ENCODE measurements around the gene L3MBTL4. TPM values are rescaled to one million over a fixed set of nuclear protein-coding genes. Genes with fewer than 3 reads are reported as not detected.

L3MBTL4 gene
- total and polyA plus RNA-seq, 10 of the 15 experiments (the other 5 are each of a cell fraction or from before 2014, with no cell fraction given): 1.3 to 8.7 (median 3.8) TPM

GRCh38 chr18:6423289-6423688 is 8.6 kb upstream of the L3MBTL4 start:
- no TSS peak for BruUV-seq (replicated peaks)
- no peak for FAIRE-seq
- H3K4me2 ChIP-seq (ENCODE audit: control insufficient read depth, insufficient read depth): no peak overlapping the region
- no peak overlapping the region for H3K27ac ChIP-seq (ENCODE audit: control insufficient read depth, insufficient read depth)
- H3K4me1 ChIP-seq (ENCODE audit: control insufficient read depth, insufficient read depth, low read length): no peaks in the 10 kb centered on the region
- no peaks in the 10 kb centered on the region for H3K79me2 ChIP-seq (ENCODE audit: control insufficient read depth, insufficient read depth, low read length)
- no peak overlapping the region for H3K4me3 ChIP-seq
- TF ChIP-seq BMI1 (IDR thresholded peaks at IDR 0.05; ENCODE audit: borderline replicate concordance) (no peak), POU2F2 (IDR thresholded peaks at IDR 0.05; ENCODE audit: borderline replicate concordance, low read depth, low read length) (no peak), KDM1A (IDR thresholded peaks at IDR 0.05; ENCODE audit: borderline replicate concordance) (no peak), LARP7 (IDR thresholded peaks at IDR 0.05) (no peak), IKZF2 (IDR thresholded peaks at IDR 0.05) (no peak)
- RAD21 ChIA-PET (ENCODE audit: unreplicated experiment): no interaction called here
- H3K9ac ChIP-seq (ENCODE audit: control insufficient read depth, insufficient read depth, low read length): no peak overlapping the region
- H4K20me1 ChIP-seq (ENCODE audit: control insufficient read depth, insufficient read depth): no peaks in the 10 kb centered on the region
- no peaks in the 10 kb centered on the region for H3K36me3 ChIP-seq (ENCODE audit: control insufficient read depth in 2 of 2, insufficient read depth in 2 of 2, low read length in 1 of 2)
- WGBS (ENCODE audit: insufficient coverage, insufficient replicate concordance, low lambda C conversion rate, missing lambda C conversion rate): 24% methylated on average over 5 of the region's 5 CpGs
- H3K9me3 ChIP-seq (replicated peaks; ENCODE audit: control insufficient read depth, insufficient read depth, low read length): no peaks in the 10 kb centered on the region
- intact Hi-C loops (cut with micrococcal nuclease; ENCODE audit: unreplicated experiment): no loop called here
- CTCF ChIA-PET: no interaction called here
- no peaks in the 10 kb centered on the region for H3K27me3 ChIP-seq (replicated peaks in 1 of 2; ENCODE audit: control insufficient read depth in 2 of 2, insufficient read depth in 2 of 2, low read length in 1 of 2)
- H2AFZ ChIP-seq (ENCODE audit: control insufficient read depth, low read depth, low read length): no peak overlapping the region
- DNase-seq (ENCODE audit: low read depth, low spot score): no peak
- no peak for ATAC-seq
- SMC1A ChIA-PET (ENCODE audit: uncharacterized antibody, unreplicated experiment): interaction anchor here (1.2 to 2.0 kb wide), 2 partner anchors 8 to 12 kb away, joined by 4 to 9 read pairs; no protein-coding TSS in a partner anchor
- in situ Hi-C loops (cut with MboI): no loop called here
- POLR2A ChIA-PET: no interaction called here

- intact Hi-C loops (cut with micrococcal nuclease; ENCODE audit: unreplicated experiment): loop anchor here (5.0 to 10.0 kb wide), 2 partner anchors 52 to 439 kb away; no protein-coding TSS in a partner anchor
- Histone ChIP-seq H3K27ac (ENCODE audit: control insufficient read depth, insufficient read depth) (peak overlapping the region; percentile 45), H3K79me2 (ENCODE audit: control insufficient read depth, insufficient read depth, low read length) (peaks cover 4% of the 10 kb centered on the region; the same call in 1 of the 2 replicates), H4K20me1 (ENCODE audit: control insufficient read depth, insufficient read depth) (no peaks in the 10 kb centered on the region), H3K9me3 (replicated peaks; ENCODE audit: control insufficient read depth, insufficient read depth, low read length) (no peaks in the 10 kb centered on the region), H3K4me2 (ENCODE audit: control insufficient read depth, insufficient read depth) (peak overlapping the region; percentile 85), H3K9ac (ENCODE audit: control insufficient read depth, insufficient read depth, low read length) (peak overlapping the region; percentile 68), H3K4me1 (ENCODE audit: control insufficient read depth, insufficient read depth, low read length) (peaks cover 5% of the 10 kb centered on the region; the same call in 1 of the 2 replicates), H3K27me3 (replicated peaks in 1 of 2; ENCODE audit: control insufficient read depth in 2 of 2, insufficient read depth in 2 of 2, low read length in 1 of 2) (no peaks in the 10 kb centered on the region), H3K36me3 (ENCODE audit: control insufficient read depth in 2 of 2, insufficient read depth in 2 of 2, low read length in 1 of 2) (no peaks in the 10 kb centered on the region), H3K4me3 (peak overlapping the region; percentile 82), H2AFZ (ENCODE audit: control insufficient read depth, low read depth, low read length) (peak overlapping the region; percentile 78)
- no TSS peak for BruUV-seq (replicated peaks)
- ATAC-seq (peak; percentile 94), FAIRE-seq (no peak), DNase-seq (ENCODE audit: low read depth, low spot score) (no peak)
- in situ Hi-C loops (cut with MboI): no loop called here
- ChIA-PET POLR2A (no interaction called here), CTCF (interaction anchor here (1.4 kb wide), 1 partner anchor 12 kb away, joined by 4 read pairs; no protein-coding TSS in a partner anchor), SMC1A (ENCODE audit: uncharacterized antibody, unreplicated experiment) (interaction anchor here (1.4 kb wide), 1 partner anchor 56 kb away, joined by 4 read pairs; no protein-coding TSS in a partner anchor), RAD21 (ENCODE audit: unreplicated experiment) (interaction anchor here (1.0 to 1.7 kb wide), 2 partner anchors 12 to 49 kb away, joined by 3 to 4 read pairs; no protein-coding TSS in a partner anchor)
- WGBS (ENCODE audit: insufficient coverage, insufficient replicate concordance, low lambda C conversion rate, missing lambda C conversion rate): 5% methylated on average over 32 of the region's 68 CpGs
- TF ChIP-seq SUZ12 (IDR thresholded peaks at IDR 0.05; ENCODE audit: unreplicated experiment) (no peak), MXI1 (IDR thresholded peaks at IDR 0.05; ENCODE audit: low read depth, low read length) (peak; percentile 31; the same call in 1 of the 2 replicates), ETV6 (conservative IDR thresholded peaks at IDR 0.05 in 1 of 2, IDR thresholded peaks at IDR 0.05 in 1 of 2; ENCODE audit: borderline replicate concordance in 1 of 2, low read depth in 1 of 2) (no peak), EGR1 (IDR thresholded peaks at IDR 0.05; ENCODE audit: borderline replicate concordance in 1 of 2, low read depth in 2 of 2, low read length in 2 of 2) (peak in 1 of 2 experiments; percentile 63; a peak in 1 of 3 replicates), DPF2 (IDR thresholded peaks at IDR 0.05) (peak; percentile 47; the same call in 1 of the 2 replicates), RAD21 (IDR thresholded peaks at IDR 0.05; ENCODE audit: insufficient read depth, low read depth, low read length) (0 out of 2 replicates have a peak, but pooled peaks have one; percentile 2), NFXL1 (IDR thresholded peaks at IDR 0.05; ENCODE audit: borderline replicate concordance) (no peak), YY1 (IDR thresholded peaks at IDR 0.05; ENCODE audit: low read depth, low read length) (0 out of 2 replicates have a peak, but pooled peaks have one; percentile 35), POU2F2 (IDR thresholded peaks at IDR 0.05; ENCODE audit: borderline replicate concordance, low read depth, low read length) (0 out of 3 replicates have a peak, but pooled peaks have one; percentile 7), TBL1XR1 (IDR thresholded peaks at IDR 0.05; ENCODE audit: low read depth, low read length) (0 out of 2 replicates have a peak, but pooled peaks have one; percentile 13), RBBP5 (conservative IDR thresholded peaks at IDR 0.05) (0 out of 2 replicates have a peak, but pooled peaks have one; percentile 48), ZNF24 (IDR thresholded peaks at IDR 0.05) (0 out of 2 replicates have a peak, but pooled peaks have one; percentile 7), POLR2AphosphoS5 (IDR thresholded peaks at IDR 0.05; ENCODE audit: low read length) (no peak), HCFC1 (IDR thresholded peaks at IDR 0.05; ENCODE audit: low read length) (0 out of 2 replicates have a peak, but pooled peaks have one; percentile 22), SMAD1 (IDR thresholded peaks at IDR 0.05; ENCODE audit: low read depth, partially characterized antibody) (no peak)
Observed at GRCh38 chr18:6414118-6414722, 491 bp downstream of the L3MBTL4 start.
